ENCODE measurements around the gene SKAP1.

Gene SKAP1

DNA sequence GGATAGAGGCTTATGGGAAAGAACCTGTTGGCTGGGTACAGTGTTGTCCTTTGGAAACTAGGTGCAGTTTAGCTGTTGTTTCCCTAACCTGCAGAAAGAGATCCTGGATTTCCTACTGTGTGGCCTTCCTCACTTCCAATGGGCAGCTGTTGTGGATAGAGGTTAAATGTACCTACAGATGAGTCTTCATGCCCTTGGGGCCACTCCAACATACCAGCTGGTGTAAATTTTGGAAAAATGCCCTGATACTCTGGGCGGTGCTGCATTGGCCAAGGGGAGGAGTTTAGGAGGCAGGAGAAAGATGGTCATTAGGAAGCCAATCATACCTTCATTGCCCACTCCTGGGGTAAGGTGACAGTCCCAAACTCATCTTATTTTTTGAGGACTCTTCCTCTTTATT is 252.2 kb downstream of the SKAP1 start:
- H3K36me3 ChIP-seq (ENCODE audit: insufficient read depth, low read length), result no peaks in the 10 kb centered on the region
- TF ChIP-seq, protein P1, sequence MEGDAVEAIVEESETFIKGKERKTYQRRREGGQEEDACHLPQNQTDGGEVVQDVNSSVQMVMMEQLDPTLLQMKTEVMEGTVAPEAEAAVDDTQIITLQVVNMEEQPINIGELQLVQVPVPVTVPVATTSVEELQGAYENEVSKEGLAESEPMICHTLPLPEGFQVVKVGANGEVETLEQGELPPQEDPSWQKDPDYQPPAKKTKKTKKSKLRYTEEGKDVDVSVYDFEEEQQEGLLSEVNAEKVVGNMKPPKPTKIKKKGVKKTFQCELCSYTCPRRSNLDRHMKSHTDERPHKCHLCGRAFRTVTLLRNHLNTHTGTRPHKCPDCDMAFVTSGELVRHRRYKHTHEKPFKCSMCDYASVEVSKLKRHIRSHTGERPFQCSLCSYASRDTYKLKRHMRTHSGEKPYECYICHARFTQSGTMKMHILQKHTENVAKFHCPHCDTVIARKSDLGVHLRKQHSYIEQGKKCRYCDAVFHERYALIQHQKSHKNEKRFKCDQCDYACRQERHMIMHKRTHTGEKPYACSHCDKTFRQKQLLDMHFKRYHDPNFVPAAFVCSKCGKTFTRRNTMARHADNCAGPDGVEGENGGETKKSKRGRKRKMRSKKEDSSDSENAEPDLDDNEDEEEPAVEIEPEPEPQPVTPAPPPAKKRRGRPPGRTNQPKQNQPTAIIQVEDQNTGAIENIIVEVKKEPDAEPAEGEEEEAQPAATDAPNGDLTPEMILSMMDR (conservative IDR thresholded peaks at IDR 0.05; ENCODE audit: low read length), result no peak
- TF ChIP-seq EZH2phosphoT487 (IDR thresholded peaks at IDR 0.05; ENCODE audit: borderline replicate concordance), result no peak
- no peak overlapping the region for H3K4me3 ChIP-seq (ENCODE audit: low read length, poor library complexity, severe bottlenecking)
- H3F3A ChIP-seq (ENCODE audit: low read depth), result no peaks in the 10 kb centered on the region; the same call in 1 of the 2 replicates
- H3K27me3 ChIP-seq (ENCODE audit: insufficient read depth, low read length, poor library complexity, severe bottlenecking), result no peaks in the 10 kb centered on the region
- peaks cover 36% of the 10 kb centered on the region for H3K4me1 ChIP-seq (ENCODE audit: insufficient read depth, low read length, poor library complexity, severe bottlenecking)
- no peak overlapping the region for H3K4me2 ChIP-seq (ENCODE audit: low read depth, low read length, poor library complexity, severe bottlenecking)
- H3K9ac ChIP-seq (ENCODE audit: low read depth, low read length, poor library complexity, severe bottlenecking), result no peak overlapping the region
- H3K9me2 ChIP-seq (replicated peaks; ENCODE audit: low read depth, low read length), result no peaks in the 10 kb centered on the region
- no peaks in the 10 kb centered on the region for H3K9me3 ChIP-seq (ENCODE audit: insufficient read depth, low read depth, low read length)
- H3K79me2 ChIP-seq (ENCODE audit: insufficient read depth, low read length), result no peaks in the 10 kb centered on the region
- H2AFZ ChIP-seq (ENCODE audit: low read length), result no peak overlapping the region
- H4K20me1 ChIP-seq (ENCODE audit: insufficient read depth, low read length, poor library complexity, severe bottlenecking), result no peaks in the 10 kb centered on the region

DNA sequence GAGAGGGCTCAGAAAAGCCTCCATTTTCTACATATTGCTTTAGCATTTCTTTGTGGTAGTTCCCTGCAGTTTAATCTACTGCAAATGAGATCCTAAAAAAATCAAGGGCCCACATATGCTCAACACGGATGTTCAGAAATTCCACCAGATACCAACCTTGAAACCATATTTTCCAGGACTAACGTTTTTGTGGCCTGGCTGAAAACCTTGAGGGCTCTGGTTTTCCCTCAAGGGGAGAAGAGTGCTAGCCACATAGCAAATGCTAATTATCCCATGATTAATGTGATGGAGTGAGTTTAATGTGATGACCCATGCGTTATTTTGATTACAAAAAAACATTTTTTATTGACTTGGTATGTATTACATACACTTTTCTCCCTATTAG is 253.6 kb downstream of the SKAP1 start:
- H3K36me3 ChIP-seq (ENCODE audit: insufficient read depth, low read length), result no peaks in the 10 kb centered on the region
- no peak overlapping the region for H3K9ac ChIP-seq (ENCODE audit: low read depth, low read length, poor library complexity, severe bottlenecking)
- H3K4me3 ChIP-seq (ENCODE audit: low read length, poor library complexity, severe bottlenecking), result no peak overlapping the region

DNA sequence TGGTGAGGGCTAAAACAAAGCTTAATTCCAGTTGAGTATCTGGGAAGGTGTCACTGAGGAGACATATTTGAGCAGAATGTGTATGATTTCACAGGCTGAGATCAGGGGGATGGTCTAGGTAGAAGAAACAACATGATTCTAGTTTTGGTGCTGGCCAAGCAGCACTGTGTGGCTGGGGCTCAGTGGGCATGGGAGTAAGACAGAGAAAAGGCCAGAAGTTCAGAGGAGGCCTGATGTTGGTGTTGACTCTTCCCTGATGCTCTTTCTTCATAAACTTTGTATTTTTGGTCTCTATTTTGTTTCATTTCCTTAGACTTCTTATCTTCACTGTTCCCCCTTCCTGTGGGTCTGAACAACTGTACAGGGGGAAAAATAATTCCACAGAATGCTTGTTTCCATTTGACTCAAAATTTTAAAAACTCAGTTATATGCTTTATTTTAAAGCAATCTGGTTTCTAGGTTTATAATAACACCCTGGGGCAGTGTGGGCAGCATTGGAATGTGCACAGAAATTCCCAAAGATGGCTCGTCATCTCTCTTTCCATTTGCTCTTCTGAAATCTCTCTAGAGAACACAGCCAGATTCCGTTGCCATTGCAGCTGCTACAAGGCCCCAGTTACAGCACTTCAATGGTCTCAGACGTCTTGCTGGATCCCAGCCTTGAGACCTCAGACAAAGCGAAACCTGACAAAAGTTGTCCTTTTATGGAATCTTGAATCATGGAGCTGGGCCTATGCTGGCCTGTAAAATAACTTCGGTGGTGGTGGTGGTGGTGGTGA is 254.1 kb downstream of the SKAP1 start:
- no peaks in the 10 kb centered on the region for H3K9me2 ChIP-seq (replicated peaks; ENCODE audit: low read depth, low read length)
- TF ChIP-seq EZH2phosphoT487 (IDR thresholded peaks at IDR 0.05; ENCODE audit: borderline replicate concordance), result no peak
- TF ChIP-seq, protein P1 (conservative IDR thresholded peaks at IDR 0.05; ENCODE audit: low read length), result no peak
- H3K4me1 ChIP-seq (ENCODE audit: insufficient read depth, low read length, poor library complexity, severe bottlenecking), result peaks cover 37% of the 10 kb centered on the region
- H3K27me3 ChIP-seq (ENCODE audit: insufficient read depth, low read length, poor library complexity, severe bottlenecking), result no peaks in the 10 kb centered on the region
- no peak overlapping the region for H3K9ac ChIP-seq (ENCODE audit: low read depth, low read length, poor library complexity, severe bottlenecking)
- H3K9me3 ChIP-seq (ENCODE audit: insufficient read depth, low read depth, low read length), result no peaks in the 10 kb centered on the region
- no peaks in the 10 kb centered on the region for H3K36me3 ChIP-seq (ENCODE audit: insufficient read depth, low read length)
- H2AFZ ChIP-seq (ENCODE audit: low read length), result 0 out of 2 replicates have a peak overlapping the region, but pooled peaks have one; percentile 7
- H3K4me2 ChIP-seq (ENCODE audit: low read depth, low read length, poor library complexity, severe bottlenecking), result peak overlapping the region; percentile 9
- no peaks in the 10 kb centered on the region for H4K20me1 ChIP-seq (ENCODE audit: insufficient read depth, low read length, poor library complexity, severe bottlenecking)
- H3K4me3 ChIP-seq (ENCODE audit: low read length, poor library complexity, severe bottlenecking), result no peak overlapping the region
- H3F3A ChIP-seq (ENCODE audit: low read depth), result no peaks in the 10 kb centered on the region; the same call in 1 of the 2 replicates
- H3K79me2 ChIP-seq (ENCODE audit: insufficient read depth, low read length), result no peaks in the 10 kb centered on the region

More for the DNA sequence above, 253.6 kb downstream of the SKAP1 start:
- H3K4me2 ChIP-seq (ENCODE audit: low read depth, low read length, poor library complexity, severe bottlenecking), result no peak overlapping the region
- H3F3A ChIP-seq (ENCODE audit: low read depth), result no peaks in the 10 kb centered on the region; the same call in 1 of the 2 replicates
- H3K9me3 ChIP-seq (ENCODE audit: insufficient read depth, low read depth, low read length), result no peaks in the 10 kb centered on the region
- TF ChIP-seq, protein P1 (conservative IDR thresholded peaks at IDR 0.05; ENCODE audit: low read length), result no peak
- TF ChIP-seq EZH2phosphoT487 (IDR thresholded peaks at IDR 0.05; ENCODE audit: borderline replicate concordance), result no peak
- H3K9me2 ChIP-seq (replicated peaks; ENCODE audit: low read depth, low read length), result no peaks in the 10 kb centered on the region
- H3K27me3 ChIP-seq (ENCODE audit: insufficient read depth, low read length, poor library complexity, severe bottlenecking), result no peaks in the 10 kb centered on the region
- H4K20me1 ChIP-seq (ENCODE audit: insufficient read depth, low read length, poor library complexity, severe bottlenecking), result no peaks in the 10 kb centered on the region
- H2AFZ ChIP-seq (ENCODE audit: low read length), result 0 out of 2 replicates have a peak overlapping the region, but pooled peaks have one; percentile 7
- peaks cover 37% of the 10 kb centered on the region for H3K4me1 ChIP-seq (ENCODE audit: insufficient read depth, low read length, poor library complexity, severe bottlenecking)
- H3K79me2 ChIP-seq (ENCODE audit: insufficient read depth, low read length), result no peaks in the 10 kb centered on the region
